NK-92 treated with Interleukin-12 subunit alpha and Interleukin-12 subunit beta, amount 100 ng/mL, for 24 hours (cell line): ENCODE data around the gene JSRP1.

ENCODE experiments used
- DNase-seq: peaks from one replicate; lab custom pipeline; 2025; lab: John Stamatoyannopoulos, UW

Gene JSRP1

DNA sequence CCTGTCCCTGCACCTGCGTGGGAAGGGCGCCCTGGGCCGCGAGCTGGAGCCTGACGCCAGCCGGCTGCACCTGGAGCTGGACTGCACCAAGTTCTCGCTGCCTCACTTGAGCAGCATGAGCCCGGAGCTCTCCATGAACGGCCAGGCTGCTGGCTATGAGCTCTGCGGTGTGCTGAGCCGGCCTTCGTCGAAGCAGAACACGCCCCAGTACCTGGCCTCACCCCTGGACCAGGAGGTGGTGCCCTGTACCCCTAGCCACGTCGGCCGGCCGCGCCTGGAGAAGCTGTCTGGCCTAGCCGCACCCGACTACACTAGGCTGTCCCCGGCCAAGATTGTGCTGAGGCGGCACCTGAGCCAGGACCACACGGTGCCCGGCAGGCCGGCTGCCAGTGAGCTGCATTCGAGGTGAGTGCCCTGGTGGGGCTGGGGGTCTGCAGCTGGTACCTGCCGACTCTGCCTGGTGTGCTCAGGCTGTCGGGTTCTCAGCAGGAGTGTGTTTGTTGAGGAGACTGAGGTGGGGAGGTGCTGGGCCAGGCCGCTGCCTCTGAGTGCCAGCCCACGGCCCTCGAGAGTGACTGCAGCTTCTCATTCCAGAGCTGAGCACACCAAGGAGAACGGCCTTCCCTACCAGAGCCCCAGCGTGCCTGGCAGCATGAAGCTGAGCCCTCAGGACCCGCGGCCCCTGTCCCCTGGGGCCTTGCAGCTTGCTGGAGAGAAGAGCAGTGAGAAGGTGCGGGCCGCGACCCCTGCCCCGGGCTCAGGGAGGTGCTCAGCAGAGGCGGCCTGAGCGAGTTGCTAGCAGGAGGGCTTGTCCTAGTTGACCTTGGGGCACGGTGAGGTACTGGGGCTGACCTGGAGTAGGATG lies 39.6 kb downstream of the JSRP1 start:
- DNase-seq = no peak

DNA sequence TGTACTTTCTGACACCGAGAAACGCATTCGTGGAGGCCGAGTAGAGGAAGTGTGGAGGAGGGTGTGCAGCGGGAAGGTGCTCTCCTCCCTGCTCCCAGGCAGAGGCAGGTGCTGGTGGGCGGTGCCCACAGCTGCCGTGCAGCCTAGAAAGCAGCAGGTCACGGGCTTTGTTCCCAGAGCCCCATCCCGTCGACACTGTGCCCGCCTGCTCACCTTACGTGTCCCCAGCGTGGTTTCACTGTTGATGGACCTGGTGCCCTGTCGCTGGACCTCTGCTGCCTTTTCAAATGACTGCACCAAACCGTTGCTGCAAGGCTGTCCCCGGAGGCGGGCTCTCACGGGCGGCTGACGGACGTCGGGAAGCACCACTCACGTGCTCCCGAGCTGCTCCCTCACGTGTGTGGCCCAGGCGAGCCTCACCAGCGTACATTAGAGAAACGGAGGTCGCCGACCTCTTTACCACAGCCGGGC lies 40.9 kb downstream of the JSRP1 start:
- no peak for DNase-seq

DNA sequence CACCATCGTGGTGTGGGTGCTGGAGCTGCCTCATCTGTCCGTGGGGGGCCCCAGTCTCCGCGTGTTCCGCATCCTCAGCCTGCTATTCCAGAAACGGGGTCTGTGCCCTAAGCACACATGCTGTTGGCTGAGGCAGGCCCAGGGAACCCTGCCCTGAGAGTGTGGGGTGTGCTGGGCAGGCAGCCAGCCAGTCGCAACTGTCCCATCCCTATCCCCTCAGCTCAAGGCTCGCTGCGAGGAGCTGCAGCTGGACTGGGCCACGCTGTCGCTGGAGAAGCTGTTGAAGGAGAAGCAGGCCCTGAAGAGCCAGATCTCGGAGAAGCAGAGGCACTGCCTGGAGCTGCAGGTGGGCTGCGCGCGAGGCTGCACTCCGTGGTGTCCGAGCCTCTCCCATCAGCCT lies 42.0 kb downstream of the JSRP1 start:
- DNase-seq = no peak

DNA sequence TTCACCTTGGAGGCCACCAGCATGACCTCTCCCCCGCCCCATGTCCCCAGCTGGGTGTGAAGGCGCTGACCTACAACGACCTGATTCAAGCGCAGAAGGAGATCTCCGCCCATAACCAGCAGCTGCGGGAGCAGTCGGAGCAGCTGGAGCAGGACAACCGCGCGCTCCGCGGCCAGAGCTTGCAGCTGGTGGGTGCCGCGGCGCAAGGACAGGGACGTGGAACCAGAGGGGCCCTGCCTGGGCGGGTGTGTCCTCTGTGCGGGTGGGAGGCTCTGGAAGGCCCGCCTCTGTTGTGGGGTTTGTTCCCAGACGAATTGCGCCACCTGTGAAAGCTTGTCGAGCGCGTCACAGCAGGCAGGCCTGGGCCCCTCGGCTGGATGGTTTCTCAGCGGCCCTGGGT lies 42.4 kb downstream of the JSRP1 start:
- DNase-seq = no peak

DNA sequence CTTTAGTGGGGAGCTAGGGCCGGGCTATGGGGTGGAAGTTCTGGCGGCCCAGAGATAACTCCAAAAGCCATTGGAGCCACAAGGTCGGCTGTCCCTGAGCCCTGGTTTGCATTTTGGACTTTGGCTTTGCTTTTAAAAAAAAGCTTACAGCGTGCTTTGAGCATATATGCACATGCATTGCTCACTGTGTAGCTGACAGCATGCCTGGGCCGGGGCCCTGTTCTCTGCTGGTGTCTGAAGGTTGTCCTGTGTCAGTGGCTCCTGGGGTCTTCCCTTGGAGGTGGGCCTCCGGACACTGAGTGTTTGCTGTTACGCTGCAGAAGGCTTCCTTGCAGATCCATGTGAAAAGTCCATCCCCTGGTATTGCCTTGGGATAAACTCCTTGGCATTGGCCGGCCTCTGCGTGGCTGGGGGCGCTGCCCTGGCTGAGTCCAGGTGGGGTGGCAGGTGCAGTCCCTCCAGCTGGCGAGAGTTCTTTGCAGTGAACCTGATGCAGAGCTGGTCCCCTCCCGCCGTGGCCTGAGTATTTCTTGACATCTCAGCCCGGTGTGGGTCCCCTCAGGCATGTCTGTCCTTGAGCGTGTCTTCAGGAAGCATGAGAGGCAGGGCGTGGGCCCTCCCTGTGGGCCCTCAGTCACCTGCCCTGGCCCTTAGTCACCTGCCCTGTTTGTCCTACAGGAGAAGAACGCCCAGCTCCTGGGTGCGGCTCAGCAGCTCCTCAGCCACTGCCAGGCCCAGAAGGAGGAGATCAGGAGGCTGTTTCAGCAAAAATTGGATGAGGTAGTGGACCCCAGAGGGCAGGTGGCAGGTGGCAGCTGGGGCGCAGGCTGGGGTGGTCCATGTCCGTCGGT lies 43.1 kb downstream of the JSRP1 start:
- no peak for DNase-seq

DNA sequence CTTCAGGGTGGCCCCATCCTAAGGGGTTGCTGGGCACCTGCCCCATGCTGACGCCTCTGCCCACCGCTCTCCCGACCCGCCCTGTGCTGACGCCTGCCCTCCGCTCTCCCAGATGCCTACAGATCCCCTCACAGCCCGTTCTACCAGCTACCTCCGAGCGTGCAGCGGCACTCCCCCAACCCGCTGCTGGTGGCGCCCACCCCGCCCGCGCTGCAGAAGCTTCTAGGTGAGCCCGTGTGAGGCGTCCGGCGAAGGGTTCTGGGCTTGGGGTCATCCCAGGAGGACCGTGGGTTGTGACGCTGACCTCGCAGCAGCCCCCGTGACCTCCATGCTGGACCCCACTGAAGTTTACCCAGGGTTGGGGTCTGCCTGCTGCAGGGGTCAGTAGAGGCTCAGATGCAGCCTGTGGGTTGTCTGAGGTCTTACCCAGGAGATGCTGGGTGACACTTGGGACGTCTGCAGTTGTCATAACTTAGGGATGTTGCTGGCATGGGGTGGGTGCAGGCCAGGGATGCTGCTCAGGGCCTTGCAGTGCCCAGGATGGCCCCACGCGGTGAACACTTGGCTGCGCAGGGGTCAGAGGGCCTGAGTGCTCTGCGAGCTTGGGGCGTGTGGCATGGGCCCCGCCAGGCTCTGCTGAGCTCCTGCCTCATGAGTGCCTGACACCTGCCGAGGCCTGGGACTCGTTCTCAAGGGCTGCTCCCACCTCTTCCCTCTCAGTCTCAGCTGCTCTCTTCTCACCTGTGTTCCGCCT lies 45.1 kb downstream of the JSRP1 start:
- DNase-seq = no peak

DNA sequence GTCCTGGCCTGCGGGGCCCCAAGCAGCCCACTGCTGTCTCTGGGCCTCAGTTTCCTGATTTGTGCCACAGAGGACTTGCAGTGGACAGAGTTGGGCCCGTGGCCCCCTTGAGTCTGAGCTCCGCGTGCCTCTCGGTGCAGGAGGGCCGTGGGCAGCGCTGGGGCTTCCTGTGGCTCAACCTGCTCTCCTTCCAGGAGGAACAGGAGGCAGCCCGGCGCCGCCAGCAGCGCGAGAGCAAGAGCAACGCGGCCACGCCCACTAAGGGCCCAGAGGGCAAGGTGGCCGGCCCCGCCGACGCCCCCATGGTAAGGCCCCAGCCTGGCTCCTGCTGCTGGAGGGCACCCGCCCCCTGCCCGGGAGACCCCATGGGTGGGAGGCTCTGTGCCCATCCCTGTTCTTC lies 46.0 kb downstream of the JSRP1 start:
- no peak for DNase-seq

DNA sequence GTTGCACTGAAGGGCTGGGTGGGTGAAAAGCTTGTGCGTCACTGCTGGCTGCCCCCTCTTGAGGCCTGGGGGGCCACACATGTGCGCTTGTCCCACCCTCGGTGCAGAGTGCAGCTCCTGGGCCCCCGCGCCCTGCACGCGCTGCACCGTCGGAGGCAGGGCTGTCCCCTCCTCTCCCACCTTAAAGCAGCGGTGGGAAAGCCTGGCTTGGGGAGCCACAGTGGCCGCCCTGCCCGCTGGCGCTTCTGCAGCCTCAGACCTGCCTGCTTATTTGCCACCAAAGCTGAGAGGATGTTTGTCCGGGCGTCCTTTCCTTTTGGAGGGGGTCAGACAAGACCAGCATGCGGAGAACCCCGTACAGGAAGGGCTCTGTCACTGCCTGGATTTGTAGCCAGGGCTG lies 46.8 kb downstream of the JSRP1 start:
- DNase-seq = no peak

DNA sequence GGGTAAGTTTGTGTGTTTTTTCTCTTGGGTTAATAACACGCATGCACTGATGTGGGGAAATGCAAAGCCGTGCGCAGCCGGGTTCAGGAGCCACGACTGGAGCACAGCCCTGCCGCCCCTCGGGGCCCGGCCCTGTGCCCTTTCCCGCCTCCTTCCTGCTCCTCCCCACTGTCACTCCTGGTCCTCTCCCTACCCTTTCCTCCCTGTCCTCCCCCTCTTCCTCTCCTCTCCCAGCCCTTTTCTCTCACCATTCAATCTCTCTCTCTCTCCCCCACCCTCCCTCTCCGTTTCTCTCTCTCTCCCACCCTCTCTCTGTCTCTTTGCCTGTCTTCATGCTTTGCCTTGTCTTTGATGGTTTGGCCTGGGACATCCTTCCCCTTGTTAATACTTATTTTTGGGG lies 47.2 kb downstream of the JSRP1 start:
- no peak for DNase-seq

DNA sequence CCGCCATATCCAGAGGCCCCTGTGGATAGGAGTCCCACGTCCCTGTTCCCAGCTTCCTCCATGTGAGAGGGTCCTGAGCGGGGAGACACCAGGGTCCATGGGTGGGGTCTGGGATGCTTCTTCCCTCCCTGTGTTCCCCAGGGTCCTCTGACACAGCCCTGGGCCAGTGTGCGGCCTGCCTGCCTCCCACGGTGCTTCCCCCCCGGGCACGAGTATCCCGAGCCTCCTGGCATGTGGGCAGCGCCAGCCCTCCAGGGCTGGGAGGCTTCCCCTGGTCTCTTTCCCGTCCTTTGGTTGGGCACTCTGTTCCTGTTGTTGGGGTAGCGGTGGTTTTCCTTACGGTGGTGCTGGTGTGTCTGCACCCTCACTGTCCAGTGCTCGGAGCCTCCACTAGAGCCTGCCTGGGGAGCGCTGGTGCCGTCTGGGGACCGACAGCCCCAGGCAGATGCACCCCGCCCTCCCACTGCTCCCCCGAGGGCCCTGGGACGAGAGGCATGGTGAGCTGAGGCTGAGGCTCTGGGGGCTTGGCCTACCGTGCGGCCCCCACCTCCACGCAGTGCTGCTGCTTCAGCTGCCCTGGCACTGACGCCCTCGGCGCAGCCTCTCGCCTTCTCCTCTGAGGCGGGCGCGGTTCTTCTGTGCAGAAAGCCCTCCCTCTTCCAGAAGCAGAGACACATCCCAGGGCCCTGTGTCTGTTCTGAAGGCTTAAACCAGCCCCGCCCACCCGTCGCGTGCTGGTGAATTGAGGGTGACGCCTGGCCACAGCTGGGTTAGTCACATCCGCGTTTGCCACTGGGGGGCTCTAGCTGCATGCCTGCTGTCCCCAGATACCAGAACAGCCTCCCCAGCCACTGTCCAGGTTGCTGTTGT lies 48.0 kb downstream of the JSRP1 start:
- no peak for DNase-seq

DNA sequence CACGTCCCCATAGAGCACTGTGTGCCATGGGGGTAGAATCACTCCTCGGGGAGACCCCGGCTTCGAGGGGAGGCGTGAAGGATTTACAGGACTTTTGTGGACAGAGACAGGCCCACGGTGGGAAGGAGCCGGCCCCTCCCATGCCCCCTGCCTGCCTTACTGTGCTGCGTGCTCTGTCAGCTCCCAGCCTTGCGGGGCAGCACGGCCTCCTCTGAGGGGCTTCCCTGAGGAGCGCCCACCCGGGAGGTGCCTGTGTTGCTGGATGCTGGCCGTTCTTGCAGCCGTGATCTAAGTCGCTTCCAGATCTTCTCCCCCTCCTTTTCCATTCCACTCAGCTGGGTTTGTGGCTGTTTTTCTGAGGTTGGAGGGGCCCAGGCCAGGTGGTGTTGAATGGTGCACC lies 49.2 kb downstream of the JSRP1 start:
- DNase-seq = no peak

DNA sequence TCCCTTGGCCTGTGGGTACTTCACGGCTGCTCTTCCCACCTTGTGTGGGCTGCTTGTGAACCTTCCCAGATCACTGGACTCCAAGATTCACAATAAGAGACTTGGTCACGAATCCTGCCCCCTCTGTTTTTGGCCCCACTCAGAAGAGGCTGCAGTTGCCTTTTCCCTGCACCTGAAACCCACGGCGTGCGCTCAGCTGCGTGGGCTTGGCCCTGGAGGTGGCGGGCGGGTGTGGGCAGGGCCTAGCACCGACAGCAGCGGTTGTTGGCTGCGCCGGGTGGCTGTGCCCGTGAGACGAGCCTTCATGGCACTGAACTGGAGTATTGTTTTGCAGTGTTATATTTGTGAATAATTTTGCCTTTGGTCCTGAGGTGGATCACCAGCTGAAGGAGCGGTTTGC lies 53.9 kb downstream of the JSRP1 start:
- DNase-seq = no peak
